Dermis blood vessel endothelial cell (primary cell): Measurements from ENCODE around the gene POLRMT. TPM values are rescaled to one million over a fixed set of nuclear protein-coding genes. Genes with fewer than 3 reads are reported as not detected.
"Not testable (repeated sequence)": the region's sequence is repeated elsewhere in the genome, so short reads cannot be mapped to it uniquely, and the experiment has no call there.

Source experiments
- DNase-seq: peaks from one replicate; pipeline ENCODE4 v3.0.0; 2010
- total RNA-seq: library from RNA; depleted of rRNA; stranded (reverse); fragments of >200 nt; gene quantifications from 2 replicates; pipeline ENCODE4 v1.2.3, GENCODE V29; 2014

Gene POLRMT
- total RNA-seq, 1 donor from 2014 or later: 29.1 TPM

DNA sequence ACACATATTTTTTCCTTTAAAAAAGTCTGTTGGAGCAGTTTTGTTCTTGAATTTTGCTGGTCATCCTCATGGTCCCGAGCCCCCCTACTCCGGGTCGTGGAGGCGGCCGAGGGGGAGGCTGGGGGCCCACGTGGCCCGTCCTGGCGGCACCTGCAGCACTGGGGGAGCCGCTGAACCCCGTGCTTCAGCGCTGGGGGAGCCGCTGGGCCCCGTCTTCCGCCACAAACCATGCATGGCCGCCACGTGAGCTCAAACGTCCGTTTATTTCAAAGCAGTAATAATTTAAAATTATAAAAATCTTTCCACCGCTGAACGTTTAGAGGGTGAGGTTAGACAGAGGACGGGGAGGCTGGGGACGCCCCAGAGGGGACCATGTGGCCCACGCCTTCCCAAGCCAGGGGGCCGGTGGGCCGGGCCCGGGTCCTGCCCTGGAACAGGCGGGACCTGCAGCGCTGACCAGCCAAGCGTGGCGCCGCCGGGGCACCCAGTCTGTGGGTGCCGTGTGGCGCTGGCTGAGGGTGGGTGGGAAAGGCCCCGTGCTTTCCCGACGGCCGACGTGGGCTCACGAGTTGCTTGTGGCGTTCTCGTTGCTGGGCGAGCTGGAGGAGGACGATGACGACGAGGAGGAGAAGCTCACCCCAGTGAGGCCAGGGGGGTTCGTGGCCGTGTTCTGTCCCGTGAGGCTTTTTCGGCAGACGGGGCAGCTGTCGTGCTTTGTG lies 14.4 kb upstream of the POLRMT start:
- no peak for DNase-seq

DNA sequence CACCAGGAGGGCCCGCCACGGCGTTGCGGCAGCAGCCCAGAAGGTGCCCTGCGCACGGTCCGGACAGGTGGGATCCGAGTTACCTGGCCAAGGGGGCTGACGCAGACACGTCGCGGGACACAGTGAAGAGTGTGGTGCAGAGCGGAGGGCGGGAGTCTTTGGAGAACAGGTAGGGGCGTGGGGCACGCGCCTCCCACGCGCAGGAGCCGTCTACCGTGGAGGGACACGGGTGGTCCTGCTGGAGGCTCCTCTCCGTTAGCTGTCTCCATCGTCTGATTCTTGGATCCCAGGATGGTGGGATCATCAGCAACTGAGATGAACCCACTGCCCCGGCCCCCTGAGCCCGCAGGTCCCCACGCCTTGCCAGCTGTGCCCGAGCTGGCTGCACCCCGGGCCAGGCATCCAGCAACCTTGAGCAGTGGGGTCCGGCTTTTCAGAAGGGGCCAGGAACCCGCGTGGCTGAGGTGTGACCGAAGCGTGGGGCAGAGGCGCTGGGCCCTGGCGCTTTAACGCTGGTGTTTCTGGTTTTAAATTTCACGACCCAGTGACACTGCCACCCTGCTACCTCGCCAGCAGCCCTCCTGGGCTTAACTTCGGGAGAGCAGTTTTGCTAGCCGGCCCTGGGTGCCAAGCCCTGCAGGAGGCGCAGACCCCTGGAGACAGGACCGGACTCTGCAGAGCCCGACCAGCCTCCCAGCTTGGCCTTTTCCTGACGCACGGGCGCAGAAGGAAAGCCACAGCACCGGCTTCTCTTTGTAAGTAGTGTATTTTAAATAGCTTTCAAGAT lies 13.6 kb upstream of the POLRMT start:
- no peak for DNase-seq

DNA sequence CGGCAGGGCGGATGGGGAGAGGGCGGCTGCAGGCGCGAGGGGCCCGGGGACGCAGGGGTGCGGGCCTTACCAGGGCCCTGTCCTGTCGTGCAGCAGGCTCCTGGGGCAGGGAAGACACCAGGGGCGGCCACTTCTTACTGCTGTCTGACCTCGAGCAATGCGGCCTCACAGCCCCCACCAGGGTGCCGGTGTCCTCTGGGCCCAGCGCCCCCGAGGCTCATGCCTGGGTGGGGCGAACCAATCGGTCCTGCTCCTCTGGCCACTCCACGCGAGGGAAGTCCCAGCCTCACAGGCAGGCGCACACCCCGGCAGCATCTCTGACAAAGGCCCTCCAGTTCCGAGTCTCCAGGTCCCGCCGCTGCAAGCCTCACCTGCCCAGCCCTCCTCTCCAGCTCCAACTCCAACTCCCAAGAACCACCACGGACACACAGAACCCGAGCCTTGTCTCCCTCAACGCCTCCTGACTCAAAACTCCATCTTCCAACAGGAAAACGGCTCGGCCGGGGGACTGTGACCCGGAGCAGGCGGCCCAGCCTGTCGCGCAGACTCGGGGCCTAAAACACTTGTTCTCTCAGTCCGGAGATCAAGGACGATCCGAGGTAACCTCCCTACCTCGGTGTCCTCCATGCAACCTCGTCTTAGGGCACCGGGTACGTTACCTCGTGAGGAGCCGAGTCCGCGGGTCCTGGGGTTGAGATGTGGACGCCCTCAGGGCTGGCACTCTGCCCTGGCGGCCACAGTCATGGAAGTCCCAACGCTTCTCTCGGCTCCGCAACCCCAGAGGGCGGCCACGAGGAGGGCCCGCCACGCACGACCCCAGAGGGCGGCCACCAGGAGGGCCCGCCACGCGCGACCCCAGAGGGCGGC lies 12.8 kb upstream of the POLRMT start:
- DNase-seq: no peak

DNA sequence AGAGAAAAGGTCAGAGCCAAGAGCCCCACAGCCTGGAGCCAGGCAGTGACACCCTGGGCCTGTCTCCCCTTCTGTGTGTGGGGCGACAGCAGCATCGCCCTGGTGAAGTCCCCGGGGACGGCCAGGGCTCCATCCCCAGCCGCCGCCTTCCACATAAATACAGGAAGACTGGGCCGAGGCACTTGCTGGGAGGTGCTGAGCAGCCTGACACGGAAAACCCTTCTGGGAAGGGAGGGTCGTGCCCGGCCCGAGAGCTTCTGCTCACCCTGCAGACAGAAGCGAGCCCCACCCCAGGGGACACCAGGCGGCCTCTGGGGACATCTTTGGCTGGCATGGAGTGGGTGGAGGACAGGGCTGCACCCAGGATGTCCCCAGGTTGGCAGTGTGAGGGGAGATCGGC lies 11.5 kb upstream of the POLRMT start:
- no peak for DNase-seq

DNA sequence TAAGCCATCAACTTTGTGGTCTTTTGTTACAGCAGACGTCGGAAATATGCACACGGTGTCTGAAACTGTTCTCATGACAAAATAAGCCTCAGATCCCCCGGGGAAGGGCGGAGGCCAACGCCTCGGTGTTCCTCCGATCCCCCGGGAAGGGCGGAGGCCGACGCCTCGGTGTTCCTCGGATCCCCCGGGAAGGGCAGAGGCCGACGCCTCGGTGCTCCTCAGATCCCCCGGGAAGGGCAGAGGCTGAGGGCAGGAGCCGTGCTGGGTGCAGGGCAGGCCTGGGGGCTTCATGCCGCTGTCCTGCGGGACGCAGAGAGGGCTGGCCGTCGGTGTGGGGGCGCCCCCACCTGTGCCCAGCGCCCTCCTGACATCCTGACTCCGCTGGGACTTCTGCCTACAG lies 11.0 kb upstream of the POLRMT start:
- no peak for DNase-seq

DNA sequence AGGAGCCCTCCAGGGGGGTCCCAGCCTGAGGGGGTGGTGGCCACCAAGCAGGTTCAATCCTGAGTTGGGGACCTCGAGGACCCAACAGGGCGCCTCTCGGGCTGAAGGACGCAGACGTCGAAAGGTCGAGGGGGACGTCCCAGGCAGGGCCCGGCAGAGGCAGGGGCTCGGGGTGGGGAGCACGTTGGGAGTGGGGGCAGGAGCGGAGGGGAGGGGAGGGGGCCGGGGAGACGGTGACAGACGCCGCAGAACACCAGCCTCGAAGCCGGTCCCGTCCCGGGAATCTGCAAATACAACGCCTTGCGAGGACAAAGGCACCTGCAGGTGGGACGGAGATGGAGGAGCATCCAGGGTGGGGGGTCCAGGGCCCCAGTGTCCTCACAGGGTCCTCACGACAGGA lies 10.4 kb upstream of the POLRMT start:
- no peak for DNase-seq

DNA sequence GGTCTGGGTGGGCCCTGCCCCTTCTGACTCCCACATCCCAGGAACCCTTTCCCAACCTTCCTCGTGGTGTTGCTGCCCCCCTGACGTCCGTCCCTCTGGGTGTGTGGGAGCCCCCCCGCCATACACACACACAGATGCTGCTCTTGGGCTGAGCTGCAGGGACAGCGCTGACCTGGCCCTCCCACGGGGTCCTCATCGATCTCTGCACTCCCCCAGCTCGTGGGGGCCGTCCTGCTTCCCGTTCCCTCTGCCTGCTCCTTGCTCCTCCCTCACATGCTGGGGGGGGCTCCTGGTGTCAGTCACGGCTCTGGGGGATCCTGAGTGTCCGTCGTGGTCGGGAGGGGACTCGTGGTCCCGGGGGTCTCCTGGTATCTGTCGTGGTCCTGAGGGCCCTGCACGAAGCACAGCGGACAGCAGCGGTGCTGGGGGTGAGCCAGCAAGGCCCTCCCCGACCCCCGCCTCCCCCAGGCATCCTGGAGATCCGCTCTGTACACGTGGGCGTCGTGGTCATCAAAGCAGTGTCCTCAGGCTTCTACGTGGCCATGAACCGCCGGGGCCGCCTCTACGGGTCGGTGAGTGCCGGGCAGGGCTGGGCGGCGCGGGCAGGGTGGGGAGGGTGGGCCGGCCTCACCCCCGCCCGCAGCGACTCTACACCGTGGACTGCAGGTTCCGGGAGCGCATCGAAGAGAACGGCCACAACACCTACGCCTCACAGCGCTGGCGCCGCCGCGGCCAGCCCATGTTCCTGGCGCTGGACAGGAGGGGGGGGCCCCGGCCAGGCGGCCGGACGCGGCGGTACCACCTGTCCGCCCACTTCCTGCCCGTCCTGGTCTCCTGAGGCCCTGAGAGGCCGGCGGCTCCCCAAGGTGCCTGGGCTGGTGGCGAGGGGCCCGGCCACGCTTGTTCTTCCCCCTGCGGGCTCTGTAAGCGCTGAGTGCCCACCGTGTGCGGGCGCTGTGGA lies 9.7 kb upstream of the POLRMT start:
- DNase-seq: no peak

DNA sequence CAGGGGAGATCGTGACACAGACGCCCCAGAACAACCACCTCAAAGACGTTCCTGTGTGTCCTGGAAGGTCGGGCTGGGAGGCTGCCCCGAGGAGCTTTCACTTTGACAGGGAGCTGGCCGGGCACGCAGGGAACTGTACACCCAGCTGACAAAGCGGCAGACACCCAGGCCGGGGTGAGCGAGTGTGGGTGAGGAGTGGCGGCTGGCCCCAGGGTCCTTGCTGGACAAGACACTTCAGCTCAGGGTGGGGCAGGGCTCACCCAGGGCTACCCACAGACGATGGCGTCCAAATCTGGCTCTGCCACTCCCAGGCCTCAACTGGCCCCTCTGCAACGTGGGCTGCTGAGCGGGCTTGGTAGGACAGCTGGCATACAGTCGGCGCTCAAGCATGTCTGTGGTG lies 8.4 kb upstream of the POLRMT start:
- DNase-seq: no peak

DNA sequence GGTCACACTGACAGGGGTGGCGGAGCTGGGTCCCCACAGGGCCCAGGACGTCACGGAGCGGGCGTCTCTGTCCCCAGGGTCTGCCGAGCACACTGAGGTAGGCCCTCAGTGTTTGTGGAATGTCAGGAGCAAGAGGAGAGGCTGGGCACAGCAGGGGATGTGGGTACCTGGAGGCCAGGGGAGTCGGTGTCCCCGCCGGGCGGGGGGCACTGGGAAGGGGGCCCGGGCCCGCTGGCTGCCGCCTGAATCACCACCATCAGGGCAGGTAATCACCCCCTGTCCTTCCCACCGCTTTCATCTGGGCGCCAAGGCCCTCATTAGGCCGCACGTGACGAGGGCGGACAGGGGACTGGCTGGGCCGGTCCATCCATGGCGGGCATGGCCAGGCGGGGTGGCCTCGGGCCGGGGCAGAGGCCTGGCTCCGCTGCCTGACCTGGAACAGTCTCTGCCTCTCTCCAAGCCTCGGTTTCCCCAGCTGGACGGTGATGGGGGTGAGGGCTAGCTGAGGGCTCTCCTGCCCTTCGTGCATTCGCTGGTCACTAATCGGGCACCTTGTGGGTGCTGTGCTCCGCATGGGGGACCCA lies 7.4 kb upstream of the POLRMT start:
- no peak for DNase-seq

DNA sequence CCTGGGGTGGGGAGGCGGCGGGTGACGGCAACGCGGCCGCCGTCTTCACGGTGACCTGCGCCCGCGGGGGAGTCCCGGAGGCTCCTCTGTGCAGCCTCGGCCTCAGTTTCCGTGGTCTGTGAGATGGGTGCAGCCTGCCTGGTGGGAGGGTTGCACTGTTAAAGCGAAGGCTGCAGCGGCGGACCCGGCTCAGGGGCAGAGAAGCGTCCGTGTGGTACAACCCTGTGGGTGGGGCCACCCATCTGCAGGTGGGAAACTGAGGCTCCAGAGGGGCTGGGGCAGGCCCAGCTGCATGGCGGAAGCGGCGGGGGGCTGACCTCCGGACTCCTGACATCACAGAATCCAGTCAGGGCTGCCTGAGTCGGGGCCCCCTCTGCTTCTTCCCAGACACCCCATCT lies 6.8 kb upstream of the POLRMT start:
- no peak for DNase-seq

DNA sequence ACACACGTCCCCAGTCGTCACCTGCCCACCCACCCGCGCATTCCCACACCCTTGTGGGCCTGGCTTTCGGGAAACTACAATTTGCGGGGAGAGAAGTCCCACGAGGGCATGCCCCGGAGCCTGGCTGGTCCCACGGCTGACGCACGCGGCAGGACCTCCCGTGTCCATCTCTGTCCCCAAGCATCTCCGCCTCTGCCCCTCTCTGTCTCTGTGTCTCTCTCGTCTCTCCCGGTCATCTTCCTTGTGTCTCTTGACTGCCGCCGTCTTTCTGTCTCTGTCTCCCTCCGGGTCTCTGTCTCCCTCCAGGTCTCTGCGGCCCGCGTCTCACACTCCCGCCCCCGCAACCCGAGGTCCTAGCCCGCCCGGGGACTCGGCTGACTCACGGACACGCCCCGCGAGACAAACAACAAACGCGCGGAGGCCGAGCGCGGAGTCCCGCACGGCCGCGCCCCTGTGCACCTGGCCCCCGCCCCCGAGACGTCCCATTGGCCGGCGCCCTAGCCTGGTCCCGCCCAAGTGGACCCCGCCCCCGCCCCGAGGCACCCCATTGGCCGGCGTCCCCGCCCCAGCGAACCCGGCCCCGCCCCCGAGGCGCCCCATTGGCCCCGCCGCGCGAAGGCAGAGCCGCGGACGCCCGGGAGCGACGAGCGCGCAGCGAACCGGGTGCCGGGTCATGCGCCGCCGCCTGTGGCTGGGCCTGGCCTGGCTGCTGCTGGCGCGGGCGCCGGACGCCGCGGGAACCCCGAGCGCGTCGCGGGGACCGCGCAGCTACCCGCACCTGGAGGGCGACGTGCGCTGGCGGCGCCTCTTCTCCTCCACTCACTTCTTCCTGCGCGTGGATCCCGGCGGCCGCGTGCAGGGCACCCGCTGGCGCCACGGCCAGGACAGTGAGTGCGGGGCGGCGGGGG lies 6.2 kb upstream of the POLRMT start, which contains the start of gene FGF22:
Gene FGF22 (plus strand): TSS at position 627 of the 908 bp plus-strand sequence. CDS start 47 bp downstream, at position 674.
- peak; percentile 89 for DNase-seq

DNA sequence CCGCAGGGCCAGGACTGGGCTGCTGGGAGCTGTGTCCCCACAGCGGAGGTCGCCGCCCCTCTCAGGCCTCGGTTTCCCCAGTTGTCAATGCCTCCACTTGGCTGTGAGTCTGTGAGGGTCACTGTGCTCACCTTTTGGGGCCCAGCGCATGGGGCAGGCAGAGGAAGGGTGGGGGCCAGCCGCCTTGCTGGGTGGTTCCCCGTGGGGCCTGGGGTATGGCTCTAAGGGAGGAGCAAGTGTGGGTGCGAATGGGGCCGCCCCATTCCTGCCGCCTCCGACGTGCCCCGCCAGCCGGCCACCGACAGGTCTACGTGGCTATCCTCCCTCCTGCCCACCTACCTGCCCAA lies 5.5 kb upstream of the POLRMT start:
- no peak for DNase-seq

DNA sequence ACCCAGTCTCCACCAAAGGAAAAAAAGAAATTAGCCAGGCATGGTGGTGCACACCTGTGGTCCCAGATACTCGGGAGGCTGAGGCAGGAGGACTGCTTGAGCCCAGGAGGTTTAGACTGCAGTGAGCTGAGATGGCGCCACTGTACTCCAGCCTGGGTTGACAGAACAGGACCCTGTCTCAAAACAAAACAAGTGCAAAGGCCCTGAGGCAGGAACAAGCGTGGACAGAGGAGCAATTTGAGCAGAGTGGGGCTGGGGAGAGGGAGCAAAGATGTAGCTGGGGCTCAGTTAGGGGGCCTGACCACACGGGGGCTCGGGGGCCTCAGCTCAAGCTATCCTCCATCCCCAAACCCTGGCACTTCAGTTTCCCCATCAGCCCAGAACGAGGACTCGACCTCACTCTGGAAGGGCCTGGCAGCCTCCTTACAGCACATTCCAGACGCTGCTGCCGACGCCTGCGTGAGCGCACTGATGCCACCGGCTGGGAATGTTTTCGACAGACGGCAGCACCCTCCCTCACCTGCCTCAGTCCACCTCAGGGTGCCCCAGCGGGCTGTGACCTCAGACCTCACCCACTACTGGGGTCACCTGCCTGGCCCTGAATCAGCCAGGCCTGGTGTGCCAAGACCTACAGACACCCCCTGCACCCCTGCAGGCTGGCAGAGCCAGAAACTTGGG lies 1.8 kb upstream of the POLRMT start:
- no peak for DNase-seq

DNA sequence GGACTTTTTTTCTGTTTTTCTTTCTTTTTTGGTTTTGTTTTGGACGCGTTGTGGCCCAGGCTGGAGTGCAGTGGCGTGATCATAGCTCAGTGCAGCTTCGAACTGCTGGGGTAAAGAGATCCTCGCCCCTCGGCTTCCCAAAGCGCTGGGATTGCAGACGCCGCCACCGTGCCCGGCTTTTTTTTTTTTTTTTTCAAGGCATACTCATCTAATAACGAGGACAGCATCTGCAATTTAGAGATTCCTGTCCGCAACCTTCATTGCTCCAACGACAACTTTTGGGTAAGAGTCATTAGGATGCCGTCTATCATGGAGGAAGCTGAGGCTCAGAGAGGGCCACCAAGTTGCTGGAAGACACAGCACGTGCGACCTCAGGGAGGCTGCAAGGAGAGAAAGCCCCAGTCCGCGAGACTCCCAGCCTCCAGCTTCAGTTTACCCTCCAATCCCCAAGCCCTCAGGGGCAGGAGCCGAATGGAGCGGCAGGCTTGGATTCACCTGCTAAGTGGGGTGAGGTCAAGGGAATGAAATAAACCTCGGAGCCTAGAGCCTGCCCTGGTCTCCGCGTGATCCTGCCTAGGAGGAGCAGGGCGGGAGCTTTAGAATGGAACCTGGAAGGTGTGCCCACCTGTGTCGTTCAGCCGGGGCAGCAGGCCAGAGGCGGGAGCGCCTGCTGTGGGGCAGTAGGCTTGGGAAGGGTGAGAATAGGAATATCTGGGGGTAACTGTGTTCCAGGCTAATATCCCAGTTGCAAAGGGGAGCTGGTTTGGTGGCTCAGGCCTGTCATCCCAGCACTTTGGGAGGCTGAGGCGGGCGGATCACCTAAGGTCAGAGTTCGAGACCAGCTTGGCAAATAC lies 676 bp upstream of the POLRMT start:
- no peak for DNase-seq

DNA sequence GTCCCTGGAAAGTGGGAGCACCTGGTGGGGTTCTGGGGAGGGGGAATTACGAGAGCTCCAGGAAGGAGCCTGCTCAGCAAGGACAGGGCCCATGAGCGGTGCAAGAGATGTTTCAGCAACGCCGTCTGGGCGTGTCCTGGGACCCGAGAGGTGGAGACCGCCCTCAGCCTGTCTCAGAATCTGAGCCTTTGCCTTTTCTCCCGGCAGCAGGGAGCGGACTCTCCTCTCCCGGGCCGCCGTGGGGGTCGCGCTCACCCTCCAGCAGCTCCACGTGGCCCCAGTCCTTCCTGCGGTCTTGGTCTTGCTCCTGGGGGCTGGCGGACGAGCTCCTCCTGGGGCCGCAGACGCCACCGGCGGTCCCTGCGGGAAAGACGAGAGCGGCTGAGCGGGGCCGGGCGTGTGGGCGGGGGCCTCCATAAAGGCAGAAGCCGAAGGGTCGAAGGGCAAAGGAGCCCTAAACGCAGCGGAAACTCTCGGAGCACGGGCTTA lies 714 bp downstream of the POLRMT start:
- DNase-seq: peak; percentile 52

DNA sequence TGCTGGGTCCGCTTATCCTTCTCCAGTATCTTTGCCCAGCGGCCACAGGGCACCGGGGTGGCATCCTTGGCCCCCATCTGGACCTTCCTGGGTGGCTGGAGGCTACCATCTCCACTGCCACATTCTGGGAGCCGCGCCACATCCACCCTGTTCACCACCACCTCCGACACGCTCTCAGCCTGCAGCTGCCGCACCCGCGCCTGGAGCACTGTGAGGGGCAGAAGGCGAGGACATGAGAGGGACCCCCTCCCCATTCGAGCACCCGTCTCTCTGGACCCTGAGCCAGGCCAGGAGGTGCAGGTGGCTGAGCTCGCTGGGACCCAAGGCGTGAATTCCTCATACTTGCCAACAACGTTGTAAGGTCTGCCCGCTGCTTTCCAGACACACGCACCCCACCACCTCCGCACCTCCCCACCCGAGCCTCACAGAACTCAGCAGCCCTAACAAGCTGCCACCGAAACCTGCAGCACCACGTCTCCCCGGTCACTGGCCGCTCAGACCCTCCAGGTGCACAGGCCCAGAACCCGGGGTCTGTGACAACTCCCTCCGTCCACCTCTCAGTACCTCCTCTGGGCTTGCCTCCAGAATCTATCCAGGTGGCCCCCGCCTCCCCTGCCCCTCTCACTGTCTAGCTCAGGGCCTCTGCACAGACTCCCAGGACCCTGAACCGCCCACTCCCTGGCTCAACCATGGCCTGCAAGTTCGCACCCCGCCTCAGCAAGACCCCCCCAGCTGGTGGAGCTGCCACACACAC lies 3.2 kb downstream of the POLRMT start:
- DNase-seq: no peak

DNA sequence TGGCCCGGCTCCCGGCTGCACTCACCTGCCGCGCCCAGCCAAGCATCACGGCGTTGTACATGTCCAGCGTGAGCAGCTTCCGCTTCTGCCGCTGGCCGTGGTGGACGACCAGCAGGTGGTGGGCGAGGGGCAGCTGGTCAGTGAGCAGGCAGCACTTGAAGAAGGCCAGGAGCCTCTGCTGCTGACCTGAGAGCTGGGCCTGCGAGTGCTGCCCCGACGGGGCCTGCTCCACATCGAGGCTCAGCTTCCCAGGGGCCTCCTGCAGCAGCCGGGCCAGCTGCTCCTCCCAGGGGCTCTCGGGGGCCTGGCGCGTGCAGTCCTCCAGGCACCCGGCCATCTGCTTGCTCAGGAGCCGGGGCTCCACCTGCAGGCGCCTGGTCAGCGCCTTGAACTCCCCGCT lies 3.8 kb downstream of the POLRMT start:
- not testable (repeated sequence) for DNase-seq

DNA sequence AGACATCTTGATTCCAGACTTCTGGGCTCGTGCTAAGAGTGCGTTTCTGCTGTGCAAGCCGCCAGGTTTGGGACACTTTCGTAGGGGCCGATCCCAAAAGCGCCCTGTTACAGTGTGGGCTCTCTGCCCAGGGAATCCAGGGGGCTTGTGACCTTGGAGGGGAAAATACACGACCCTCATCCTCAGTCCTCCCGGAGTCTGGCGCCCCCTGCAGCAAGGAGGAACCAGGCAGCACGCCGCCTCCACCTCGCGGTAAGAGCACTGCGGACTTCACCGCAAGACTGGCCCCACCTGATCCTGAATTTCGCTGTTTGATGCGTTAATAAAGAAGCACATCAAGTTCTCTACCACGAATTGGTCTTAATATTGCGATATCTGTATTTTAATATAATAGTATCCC lies 5.2 kb downstream of the POLRMT start:
- no peak for DNase-seq
